GM18511 (cell line): ENCODE measurements around the gene PHIP.
"Not testable (repeated sequence)": the region's sequence is repeated elsewhere in the genome, so short reads cannot be mapped to it uniquely, and the experiment has no call there.

ENCODE experiments used
- ATAC-seq: cut with Tn5 transposase; IDR thresholded peaks from one replicate; pipeline ENCODE4 v1.9.1; 2021; ENCODE audit warnings: mild to moderate bottlenecking, moderate library complexity; ENCODE audit not compliant: unreplicated experiment

PHIP gene

DNA sequence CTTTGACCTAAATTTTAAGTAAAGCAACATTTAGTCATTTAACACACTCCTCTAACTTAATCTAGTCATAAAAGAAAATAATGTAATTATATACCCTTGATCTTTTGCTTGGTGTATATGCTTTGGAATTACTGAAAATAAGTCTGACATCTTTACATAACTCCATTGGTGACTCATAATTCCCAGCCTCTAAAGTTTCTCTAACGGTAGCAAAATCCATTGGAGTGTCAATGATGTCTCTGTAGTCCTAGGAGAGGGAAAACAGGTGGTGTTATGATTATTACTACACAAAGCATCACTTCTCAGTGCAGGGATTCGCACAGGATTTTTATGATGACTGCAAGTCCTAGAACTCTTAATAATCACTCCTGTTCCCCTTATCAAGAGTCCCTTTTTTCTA, 130.5 kb downstream of the PHIP start:
- ATAC-seq, result no peak

DNA sequence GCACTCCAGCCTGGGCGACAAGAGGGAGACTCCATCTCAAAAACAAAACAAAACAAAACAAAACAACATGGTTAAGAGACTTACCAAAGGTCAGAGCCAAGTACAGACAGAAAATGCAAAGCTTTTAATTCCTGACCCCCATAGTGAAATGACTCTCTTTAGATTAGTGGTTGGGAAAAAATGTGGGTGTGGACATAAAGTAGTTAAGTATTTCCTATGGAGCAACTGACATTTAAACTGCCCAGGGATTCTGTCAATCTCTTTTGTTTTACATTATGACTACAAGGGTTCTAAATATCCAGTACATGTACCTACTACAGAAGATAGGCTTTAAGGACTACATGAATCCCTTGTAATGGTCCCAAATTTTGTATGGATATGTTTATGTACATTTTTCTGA, 135.6 kb downstream of the PHIP start:
- ATAC-seq, result no peak

GRCh38 chr6:78936515-78936914, 141.5 kb downstream of the PHIP start:
- no peak for ATAC-seq

DNA sequence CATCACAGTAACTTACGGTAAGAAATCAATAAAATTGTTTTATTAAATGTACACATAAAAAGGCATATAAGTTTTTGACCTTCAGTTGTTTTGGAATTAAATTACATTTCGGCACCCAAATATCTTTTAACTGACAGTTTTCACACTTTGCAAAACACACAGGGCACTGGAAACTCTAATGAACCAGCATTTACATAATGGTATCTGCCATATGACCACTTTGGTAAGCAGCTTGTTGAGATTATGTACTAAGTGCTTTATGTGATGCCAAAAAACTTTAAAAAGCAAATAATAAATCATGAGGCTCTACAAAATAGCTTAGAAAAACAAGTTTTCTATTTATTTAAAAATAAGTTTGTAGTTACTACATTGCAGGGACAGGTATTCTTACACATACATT, 142.5 kb downstream of the PHIP start:
- no peak for ATAC-seq

DNA sequence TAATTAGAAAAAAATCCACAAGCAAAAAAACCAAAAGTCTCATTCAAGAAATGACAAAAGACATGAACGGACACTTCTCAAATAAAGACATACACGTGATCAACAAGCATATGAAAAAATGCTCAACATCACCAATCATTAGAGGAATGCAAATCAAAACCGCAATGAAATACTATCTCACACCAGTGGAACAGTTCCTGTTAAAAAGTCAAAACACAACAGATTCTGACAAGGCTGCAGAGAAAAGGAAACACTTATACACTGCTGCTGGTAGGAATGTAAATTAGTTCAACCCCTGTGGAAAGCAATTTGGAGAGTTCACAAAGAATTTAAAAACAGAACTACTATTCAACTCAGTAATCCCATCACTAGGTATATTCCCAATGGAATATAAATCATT, 152.7 kb downstream of the PHIP start:
- no peak for ATAC-seq

DNA sequence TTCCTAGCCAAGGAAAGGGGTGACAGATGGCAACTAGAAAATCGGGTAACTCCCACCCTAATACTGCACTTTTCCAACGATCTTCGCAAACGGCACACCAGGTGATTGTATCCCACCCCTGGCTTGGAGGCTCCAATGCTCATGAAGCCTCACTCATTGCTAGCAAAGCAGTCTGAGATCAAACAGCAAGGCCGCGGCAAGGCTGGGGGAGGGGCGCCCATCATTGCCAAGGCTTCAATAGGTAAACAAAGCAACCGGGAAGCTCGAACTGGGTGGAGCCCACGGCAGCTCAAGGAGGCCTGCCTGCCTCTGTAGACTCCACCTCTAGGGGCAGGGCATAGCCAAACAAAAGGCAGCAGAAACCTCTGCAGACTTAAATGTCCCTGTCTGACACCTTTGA, 156.9 kb downstream of the PHIP start:
- not testable (repeated sequence) for ATAC-seq

DNA sequence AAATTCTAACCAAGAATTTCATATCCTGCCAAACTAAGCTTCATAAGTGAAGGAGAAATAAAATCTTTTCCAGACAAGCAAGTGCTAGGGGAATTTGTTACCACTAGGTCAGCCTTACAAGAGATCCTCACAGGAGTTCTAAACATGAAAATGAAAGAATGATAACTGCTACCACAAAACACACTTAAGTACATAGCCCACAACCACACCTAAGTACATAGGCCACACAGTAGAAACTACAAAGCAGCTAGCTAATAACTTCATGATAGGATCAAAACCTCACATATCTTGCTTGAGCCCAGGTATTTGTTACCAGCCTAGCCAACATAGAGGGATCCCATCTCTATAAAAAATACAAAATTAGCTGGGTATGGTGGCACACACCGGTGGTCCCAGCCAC, 160.3 kb downstream of the PHIP start:
- no peak for ATAC-seq

DNA sequence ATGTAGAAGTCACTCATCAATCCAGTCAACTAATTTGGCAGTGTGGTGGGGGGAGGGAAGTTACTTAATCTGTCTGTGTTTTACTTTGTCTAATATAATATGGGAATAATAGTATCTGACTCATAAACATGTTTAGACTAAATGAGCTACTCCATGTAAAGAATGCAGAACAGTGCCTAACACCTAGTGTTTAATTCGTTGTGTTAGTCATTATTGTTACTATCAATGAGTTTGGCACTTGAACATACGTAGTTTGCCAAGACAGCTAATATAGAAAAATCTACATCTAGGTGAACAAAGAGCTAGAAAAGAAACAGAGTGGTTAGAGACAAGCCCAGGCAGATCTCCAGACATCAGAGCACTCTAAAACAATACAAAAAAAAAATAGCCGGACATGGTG, 161.6 kb downstream of the PHIP start:
- ATAC-seq, result no peak

DNA sequence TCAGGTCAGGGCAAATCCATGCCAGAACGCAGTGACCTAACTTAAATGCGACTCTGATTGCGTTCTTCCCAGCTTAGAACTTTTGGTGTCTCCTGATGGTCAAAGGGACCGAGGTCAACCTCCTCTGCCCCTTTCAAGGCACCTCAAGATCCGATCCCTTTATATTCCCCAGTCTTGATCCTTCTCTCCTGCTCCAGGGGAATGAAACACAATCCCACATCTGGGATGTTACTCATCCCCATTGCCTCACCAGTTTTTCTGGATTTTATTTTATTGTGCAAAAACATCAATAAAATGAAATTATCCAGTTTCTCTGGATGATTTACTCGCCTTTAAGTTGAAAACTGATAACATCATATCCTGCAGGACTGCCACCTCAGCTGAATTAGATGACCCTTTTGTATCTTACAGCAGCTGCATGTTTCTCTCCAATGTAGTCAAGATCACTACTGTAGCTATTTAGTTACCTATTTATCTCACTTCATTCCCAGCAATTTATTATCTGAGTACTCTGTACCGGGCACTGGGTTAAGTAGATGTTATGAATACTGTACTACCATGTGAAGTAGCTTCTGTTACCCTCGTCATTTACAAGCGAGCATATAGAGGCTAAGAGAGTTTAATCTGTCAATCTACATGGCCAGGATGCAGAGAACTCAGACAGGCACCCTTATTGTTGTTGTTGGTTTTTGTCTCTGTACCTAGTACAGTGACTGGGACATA, 166.7 kb downstream of the PHIP start:
- no peak for ATAC-seq

- ATAC-seq, result peak; percentile 78
Measured at GRCh38 chr6:78910591-78911171, 167.4 kb downstream of the PHIP start.

DNA sequence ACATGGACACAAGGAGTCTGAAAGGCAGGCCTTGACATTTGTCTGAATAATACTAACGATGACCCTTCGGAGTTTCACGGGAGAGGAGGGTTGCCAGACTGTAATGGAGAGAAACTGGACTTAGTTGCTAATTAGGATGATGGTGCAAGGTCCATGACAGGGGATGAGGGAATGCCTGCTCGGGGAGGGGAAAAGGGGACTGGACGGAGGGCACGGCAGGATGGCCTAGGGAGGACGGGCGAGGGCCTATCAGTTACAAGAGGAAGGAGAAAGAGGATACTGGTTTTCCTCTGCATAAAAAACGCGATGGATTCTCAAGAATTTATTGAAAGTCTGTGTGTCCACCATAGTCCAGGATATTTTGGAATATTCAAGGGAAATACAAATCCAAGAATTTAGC, 168.0 kb downstream of the PHIP start:
- no peak for ATAC-seq

DNA sequence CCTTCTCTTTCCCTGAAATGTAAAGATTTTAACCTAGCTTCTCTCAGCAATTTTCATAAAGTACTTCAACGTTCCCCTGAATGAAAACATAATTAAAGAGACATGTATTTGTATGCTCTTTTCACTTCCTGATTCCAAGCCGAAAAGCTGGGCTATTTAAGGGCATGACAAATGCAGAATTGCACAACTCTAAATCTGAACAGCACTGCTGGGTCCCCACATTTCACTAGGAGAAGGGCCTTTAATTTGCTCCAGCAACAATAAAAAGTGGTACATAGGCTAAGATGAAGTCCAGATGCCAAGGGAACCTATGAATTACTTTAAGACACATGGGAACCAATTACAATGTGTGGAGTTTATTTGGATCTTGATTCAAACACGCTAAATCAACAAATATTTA, 168.7 kb downstream of the PHIP start:
- no peak for ATAC-seq

DNA sequence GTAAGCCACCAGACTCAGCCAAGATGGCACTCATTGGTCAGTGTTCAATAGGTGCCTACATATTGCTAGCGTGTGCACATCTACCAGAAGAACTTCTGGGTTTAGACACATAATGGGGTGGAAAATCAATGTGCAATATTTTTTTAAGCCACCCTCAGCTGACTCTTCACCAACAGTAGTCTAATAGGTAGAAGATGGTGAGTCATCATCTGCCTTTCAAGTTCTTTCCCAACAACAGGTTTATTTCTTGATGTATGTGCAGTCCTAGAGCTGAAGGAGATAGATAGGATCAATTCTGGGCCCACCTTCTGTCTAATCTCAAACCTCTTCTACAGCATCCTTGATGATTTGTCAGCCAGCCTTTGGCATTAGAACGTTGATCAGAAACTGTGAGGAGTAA, 169.4 kb downstream of the PHIP start:
- ATAC-seq, result no peak

GRCh38 chr6:78896227-78896626, 181.8 kb downstream of the PHIP start:
- no peak for ATAC-seq

DNA sequence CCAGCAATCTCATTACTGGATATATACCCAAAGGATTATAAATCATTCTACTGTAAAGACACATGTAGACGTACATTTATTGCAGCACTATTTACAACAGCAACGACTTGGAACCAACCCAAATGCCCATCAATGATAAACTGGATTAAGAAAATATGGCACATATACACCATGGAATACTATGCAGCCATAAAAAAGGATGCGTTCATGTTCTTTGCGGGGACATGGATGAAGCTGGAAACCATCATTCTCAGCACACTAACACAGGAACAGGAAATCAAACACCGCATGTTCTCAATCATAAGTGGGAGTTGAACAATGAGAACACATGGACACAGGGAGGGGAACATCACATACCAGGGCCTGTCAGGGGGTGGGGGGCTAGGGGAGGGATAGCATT, 188.2 kb downstream of the PHIP start:
- ATAC-seq, result not testable (repeated sequence)
